Activated T-helper 1 cell treated with anti-CD3 and anti-CD28 coated beads, Interleukin-12 subunit alpha, Interleukin-12 subunit beta, Interleukin-2, Interleukin-4 antibody, amounts not matched to agents 30 ng/mL and 10 ng/mL and 1 ng/mL, durations not matched to agents 14 hours and 24 hours and 36 hours (primary cell): ENCODE results near the gene PROSER2. TPM values are rescaled to one million over a fixed set of nuclear protein-coding genes. Genes with fewer than 3 reads are reported as not detected.
A peak's percentile ranks its signal among the peaks of the same experiment; 100 is the strongest.

Source experiments
- DNase-seq: peaks from one replicate; pipeline ENCODE4 v3.0.0; 2021; ENCODE audit warnings: low spot score
- H3K27ac Mint-ChIP-seq: one replicate; pipeline ENCODE4 v1.8.0; 2021; ENCODE audit warnings: mild to moderate bottlenecking, mixed read lengths
- H3K27me3 Mint-ChIP-seq: one replicate; pipeline ENCODE4 v1.8.0; 2022; ENCODE audit warnings: mild to moderate bottlenecking, moderate library complexity, mixed read lengths; ENCODE audit not compliant: insufficient read depth
- H3K36me3 Mint-ChIP-seq: one replicate; pipeline ENCODE4 v1.8.0; 2021; ENCODE audit warnings: low read depth, mixed read lengths
- H3K4me1 Mint-ChIP-seq: one replicate; pipeline ENCODE4 v1.8.0; 2021; ENCODE audit warnings: low read depth, mixed read lengths
- H3K4me3 Mint-ChIP-seq: one replicate; pipeline ENCODE4 v1.8.0; 2021; ENCODE audit warnings: mild to moderate bottlenecking, moderate library complexity, mixed read lengths
- H3K9me3 Mint-ChIP-seq: one replicate; pipeline ENCODE4 v1.8.0; 2021; ENCODE audit warnings: mixed read lengths
- intact Hi-C: fragments of 100-400 bp; cut with micrococcal nuclease; formaldehyde crosslinking; loops from one replicate; pipeline ENCODE4 v1.15.1; 2024
- total RNA-seq: library from RNA; stranded (reverse); gene quantifications from 2 replicates; pipeline ENCODE4 v1.2.3, GENCODE V29; 2022

Gene PROSER2
- total RNA-seq, result 0.29 and 0.39 TPM in 2 replicates

DNA sequence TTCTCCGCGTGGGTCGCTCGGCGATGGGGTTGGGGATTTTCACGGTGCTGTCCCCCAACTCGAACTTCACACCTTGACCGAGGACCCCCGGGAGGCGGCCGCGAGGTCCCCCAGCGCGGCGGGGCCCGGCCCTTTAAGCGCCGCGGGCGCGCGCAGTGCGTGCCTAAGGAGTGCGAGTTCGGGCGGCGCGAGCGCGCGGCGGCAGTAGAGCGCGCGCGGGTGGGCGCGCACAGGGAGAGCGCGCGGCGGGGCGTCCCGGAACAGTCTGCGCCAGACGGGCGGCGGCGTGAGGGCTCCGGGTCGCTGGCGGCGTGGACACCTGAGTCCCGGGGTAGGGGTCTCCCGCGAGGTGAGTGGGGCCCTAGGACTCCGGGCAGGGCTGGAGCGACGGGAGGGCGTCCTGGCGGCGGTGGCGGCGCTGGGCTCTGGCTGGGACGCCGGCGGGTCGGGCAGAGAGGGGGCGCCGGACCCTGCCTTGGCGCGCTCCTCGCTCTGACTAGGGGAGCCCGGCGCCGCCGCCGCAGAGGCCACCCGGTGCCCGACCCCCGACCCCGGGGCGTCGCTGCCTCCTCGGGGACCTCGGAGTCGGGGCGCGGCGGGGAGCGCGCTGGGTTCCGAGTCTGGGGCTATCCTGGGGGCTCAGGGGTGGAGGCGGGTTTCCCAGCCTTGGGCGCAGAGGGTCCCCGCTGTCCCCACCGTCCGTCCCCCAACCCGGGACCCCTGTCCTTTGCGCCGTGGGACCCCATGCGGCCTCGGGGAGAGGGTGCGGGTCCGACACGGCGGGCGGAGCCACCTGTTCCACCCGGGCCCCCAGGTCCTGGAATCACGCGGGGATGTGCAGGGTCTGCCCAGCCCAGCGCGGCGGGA is at the start of gene PROSER2:
Gene PROSER2, plus strand, starts transcription at position 235 of the 867 bp plus-strand sequence. CDS start 28,722 bp downstream, outside the sequence.
- intact Hi-C loops, result loop anchor here (5.0 kb wide), 1 partner anchor 41 kb away; no protein-coding TSS in a partner anchor
- Mint-ChIP-seq H3K36me3 (no peaks in the 10 kb centered on the region), H3K9me3 (no peaks in the 10 kb centered on the region), H3K27ac (peak within 1 kb of the TSS; percentile 30), H3K4me3 (peak within 1 kb of the TSS; percentile 69), H3K27me3 (peaks cover 50% of the 10 kb centered on the region), H3K4me1 (peaks cover 8% of the 10 kb centered on the region)
- DNase-seq, result no peak

- Mint-ChIP-seq H3K9me3 (no peaks in the 10 kb centered on the region), H3K27me3 (peaks cover 8% of the 10 kb centered on the region), H3K27ac (no peak overlapping the region), H3K4me1 (no peaks in the 10 kb centered on the region), H3K36me3 (no peaks in the 10 kb centered on the region), H3K4me3 (no peak overlapping the region)
- DNase-seq, result no peak
- intact Hi-C loops, result no loop called here
These were observed 49.3 kb upstream of the PROSER2 start for GRCh38 chr10:11773761-11774441.

- H3K9me3 Mint-ChIP-seq, result no peaks in the 10 kb centered on the region
These were observed 47.7 kb upstream of the PROSER2 start for GRCh38 chr10:11775412-11775811.

GRCh38 chr10:11776080-11776479 is 47.1 kb upstream of the PROSER2 start:
- H3K9me3 Mint-ChIP-seq, result no peaks in the 10 kb centered on the region
- no peak overlapping the region for H3K27ac Mint-ChIP-seq
- DNase-seq, result no peak
- intact Hi-C loops, result no loop called here
- peaks cover 8% of the 10 kb centered on the region for H3K27me3 Mint-ChIP-seq
- no peak overlapping the region for H3K4me3 Mint-ChIP-seq
- no peaks in the 10 kb centered on the region for H3K4me1 Mint-ChIP-seq
- no peaks in the 10 kb centered on the region for H3K36me3 Mint-ChIP-seq

More at GRCh38 chr10:11775412-11775811, 47.7 kb upstream of the PROSER2 start:
- H3K4me1 Mint-ChIP-seq, result no peaks in the 10 kb centered on the region
- H3K27ac Mint-ChIP-seq, result no peak overlapping the region
- DNase-seq, result no peak
- peaks cover 8% of the 10 kb centered on the region for H3K27me3 Mint-ChIP-seq
- intact Hi-C loops, result no loop called here
- no peak overlapping the region for H3K4me3 Mint-ChIP-seq
- H3K36me3 Mint-ChIP-seq, result no peaks in the 10 kb centered on the region

- Mint-ChIP-seq H3K9me3 (no peaks in the 10 kb centered on the region), H3K27ac (no peak overlapping the region), H3K36me3 (no peaks in the 10 kb centered on the region), H3K4me3 (no peak overlapping the region), H3K27me3 (peaks cover 10% of the 10 kb centered on the region), H3K4me1 (peaks cover 6% of the 10 kb centered on the region)
- DNase-seq, result no peak
- intact Hi-C loops, result loop anchor here (5.0 to 10.0 kb wide), 2 partner anchors 41 to 164 kb away; partner anchors contain the start of gene PROSER2
These were observed 42.0 kb upstream of the PROSER2 start for GRCh38 chr10:11781114-11781513.

DNA sequence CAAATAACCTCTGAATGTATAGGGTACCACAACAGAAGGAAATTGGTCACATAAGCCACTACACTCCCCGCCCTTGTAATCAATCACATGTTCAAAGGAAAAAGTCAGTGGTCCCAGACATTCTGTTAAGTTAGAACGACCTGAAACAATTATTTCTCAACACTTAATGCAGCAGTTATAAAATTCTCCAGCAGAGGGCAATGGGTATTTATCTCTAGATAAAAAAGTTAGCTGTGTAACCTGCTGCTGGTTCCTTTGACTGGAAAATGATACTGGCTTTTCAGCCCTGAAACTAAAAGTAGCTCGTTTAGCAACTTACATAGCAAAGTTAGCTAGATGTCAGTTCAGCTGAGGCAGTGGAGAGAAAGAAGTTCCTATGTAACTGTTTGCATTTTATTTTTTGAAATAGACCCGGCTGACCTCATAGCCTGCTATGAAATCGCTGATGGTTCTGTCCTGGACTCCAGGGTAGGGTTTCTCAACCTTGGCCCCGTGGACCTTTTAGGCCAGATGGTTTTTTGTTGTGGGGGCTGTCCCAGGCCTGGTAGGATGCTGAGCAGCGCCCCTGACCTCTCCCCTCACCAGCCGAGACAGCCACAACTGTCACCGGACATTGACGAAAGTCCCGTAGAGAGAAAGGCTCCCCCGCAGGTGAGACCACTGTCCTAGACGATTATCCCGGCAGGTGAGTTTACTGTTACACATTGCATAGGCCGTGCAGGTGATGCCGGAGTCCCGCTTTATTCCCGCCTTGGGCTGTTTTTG is 40.2 kb upstream of the PROSER2 start:
- Mint-ChIP-seq H3K9me3 (no peaks in the 10 kb centered on the region), H3K4me3 (no peak overlapping the region), H3K27ac (no peak overlapping the region), H3K36me3 (no peaks in the 10 kb centered on the region), H3K4me1 (peaks cover 6% of the 10 kb centered on the region), H3K27me3 (peaks cover 10% of the 10 kb centered on the region)
- peak; percentile 8 for DNase-seq
- intact Hi-C loops, result loop anchor here (1.0 to 10.0 kb wide), 4 partner anchors 39 to 203 kb away; partner anchors contain the start of gene PROSER2

DNA sequence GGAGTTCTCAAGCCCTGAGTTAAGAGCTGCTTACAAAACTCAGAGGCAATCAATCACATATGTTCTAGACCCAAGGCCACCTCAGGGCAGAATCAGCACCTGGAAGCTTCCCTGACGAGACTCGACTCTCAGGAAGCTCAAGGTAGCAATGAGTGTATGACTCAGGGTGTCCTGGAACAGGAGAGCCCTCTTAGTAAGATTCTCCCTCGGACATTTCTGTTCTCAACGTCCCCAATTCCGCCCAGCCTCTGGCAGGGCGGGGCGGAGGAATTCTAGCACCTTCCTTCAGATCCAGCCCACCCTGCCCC is 39.6 kb upstream of the PROSER2 start:
- no peak for DNase-seq
- no peak overlapping the region for H3K27ac Mint-ChIP-seq

DNA sequence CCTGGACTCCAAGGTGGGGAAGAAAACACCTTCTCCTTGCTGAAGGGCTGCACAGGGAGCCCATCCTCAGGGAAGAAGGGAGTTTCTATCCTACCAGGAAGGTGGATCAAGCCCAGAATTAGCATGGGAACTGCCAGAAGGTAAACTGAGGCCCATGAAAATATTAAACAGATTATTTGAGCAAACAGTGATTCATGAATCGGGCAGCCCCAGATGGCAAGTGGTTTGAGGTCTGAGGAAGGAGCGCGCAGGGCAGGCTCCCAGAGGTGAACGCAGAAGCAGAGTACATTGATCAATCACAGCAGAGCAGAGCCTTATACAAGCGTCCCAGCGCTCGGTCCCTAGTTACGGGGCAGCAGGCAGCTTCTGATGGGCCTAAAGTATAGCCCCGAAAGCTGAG is 35.8 kb upstream of the PROSER2 start:
- no peak for DNase-seq
- no peaks in the 10 kb centered on the region for H3K9me3 Mint-ChIP-seq
- no peak overlapping the region for H3K4me3 Mint-ChIP-seq
- H3K27ac Mint-ChIP-seq, result no peak overlapping the region
- no peaks in the 10 kb centered on the region for H3K36me3 Mint-ChIP-seq
- intact Hi-C loops, result loop anchor here (10.0 kb wide), 1 partner anchor 157 kb away; no protein-coding TSS in a partner anchor
- H3K27me3 Mint-ChIP-seq, result peaks cover 10% of the 10 kb centered on the region
- H3K4me1 Mint-ChIP-seq, result peaks cover 6% of the 10 kb centered on the region

More for the DNA sequence above, 39.6 kb upstream of the PROSER2 start:
- H3K4me3 Mint-ChIP-seq, result no peak overlapping the region
- no peaks in the 10 kb centered on the region for H3K36me3 Mint-ChIP-seq
- intact Hi-C loops, result loop anchor here (1.0 to 10.0 kb wide), 4 partner anchors 39 to 203 kb away; partner anchors contain the start of gene PROSER2
- H3K27me3 Mint-ChIP-seq, result peaks cover 10% of the 10 kb centered on the region
- no peaks in the 10 kb centered on the region for H3K9me3 Mint-ChIP-seq
- peaks cover 6% of the 10 kb centered on the region for H3K4me1 Mint-ChIP-seq

DNA sequence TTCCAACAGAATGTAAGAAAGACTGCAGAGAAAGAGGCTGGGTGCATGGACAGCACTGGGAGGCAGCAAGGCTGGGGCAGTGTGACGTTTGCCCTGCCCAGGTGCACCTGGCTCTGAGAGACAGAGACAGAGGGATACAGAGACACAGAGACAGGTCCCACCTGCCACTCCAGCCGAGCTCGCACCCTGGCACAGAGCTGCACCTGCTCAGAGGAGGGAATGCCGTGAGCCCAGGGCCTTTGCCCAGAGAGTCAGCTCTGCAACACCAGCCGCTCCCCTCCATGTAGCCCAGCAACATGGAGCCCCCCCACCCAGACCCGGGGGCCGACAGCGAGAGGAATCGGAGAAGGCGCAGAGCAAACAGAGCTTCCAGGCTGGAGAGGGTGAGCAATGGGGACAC is 35.3 kb upstream of the PROSER2 start:
- Mint-ChIP-seq H3K4me1 (peaks cover 2% of the 10 kb centered on the region), H3K9me3 (no peaks in the 10 kb centered on the region), H3K27ac (no peak overlapping the region), H3K36me3 (no peaks in the 10 kb centered on the region), H3K4me3 (no peak overlapping the region), H3K27me3 (peaks cover 7% of the 10 kb centered on the region)
- intact Hi-C loops, result loop anchor here (10.0 kb wide), 1 partner anchor 157 kb away; no protein-coding TSS in a partner anchor
- no peak for DNase-seq

- no peaks in the 10 kb centered on the region for H3K4me1 Mint-ChIP-seq
- DNase-seq, result no peak
- peaks cover 5% of the 10 kb centered on the region for H3K27me3 Mint-ChIP-seq
- no peak overlapping the region for H3K4me3 Mint-ChIP-seq
- no peaks in the 10 kb centered on the region for H3K9me3 Mint-ChIP-seq
- H3K27ac Mint-ChIP-seq, result no peak overlapping the region
- intact Hi-C loops, result loop anchor here (10.0 kb wide), 1 partner anchor 155 kb away; no protein-coding TSS in a partner anchor
- H3K36me3 Mint-ChIP-seq, result no peaks in the 10 kb centered on the region
These were observed 33.9 kb upstream of the PROSER2 start for GRCh38 chr10:11789306-11789705.

GRCh38 chr10:11789956-11790355 is 33.2 kb upstream of the PROSER2 start:
- peaks cover 5% of the 10 kb centered on the region for H3K27me3 Mint-ChIP-seq
- no peak for DNase-seq
- intact Hi-C loops, result loop anchor here (10.0 kb wide), 1 partner anchor 155 kb away; no protein-coding TSS in a partner anchor
- no peaks in the 10 kb centered on the region for H3K36me3 Mint-ChIP-seq
- no peaks in the 10 kb centered on the region for H3K4me1 Mint-ChIP-seq
- no peak overlapping the region for H3K4me3 Mint-ChIP-seq
- H3K9me3 Mint-ChIP-seq, result no peaks in the 10 kb centered on the region
- no peak overlapping the region for H3K27ac Mint-ChIP-seq

- Mint-ChIP-seq H3K27ac (no peak overlapping the region), H3K27me3 (no peaks in the 10 kb centered on the region), H3K36me3 (no peaks in the 10 kb centered on the region), H3K9me3 (peaks cover 5% of the 10 kb centered on the region), H3K4me3 (no peak overlapping the region), H3K4me1 (peaks cover 6% of the 10 kb centered on the region)
- no peak for DNase-seq
- intact Hi-C loops, result no loop called here
These were observed 29.2 kb upstream of the PROSER2 start for GRCh38 chr10:11793762-11794479.
